WTC11 (cell line): ENCODE data around the gene CFDP1.

Experiments
- ESRRA ChIP-seq: sonication (generic); formaldehyde crosslinking; IDR thresholded peaks from 2 replicates; pipeline ENCODE4 v1.8.1; 2022; ENCODE audit warnings: mild to moderate bottlenecking, missing genetic modification reagents, borderline replicate concordance
- ETV6 ChIP-seq: sonication (generic); formaldehyde crosslinking; IDR thresholded peaks from 2 replicates; pipeline ENCODE4 v1.8.1; 2022; ENCODE audit warnings: mild to moderate bottlenecking, missing genetic modification reagents
- FOXJ3 ChIP-seq: sonication (generic); formaldehyde crosslinking; IDR thresholded peaks from 2 replicates; pipeline ENCODE4 v1.9.0; 2021; ENCODE audit warnings: missing genetic modification reagents, mild to moderate bottlenecking, borderline replicate concordance
- FOXP1 ChIP-seq: sonication (generic); formaldehyde crosslinking; IDR thresholded peaks from 2 replicates; pipeline ENCODE4 v1.8.0; 2022; ENCODE audit warnings: missing genetic modification reagents, mild to moderate bottlenecking, moderate library complexity, borderline replicate concordance
- IRF2 ChIP-seq: sonication (generic); formaldehyde crosslinking; IDR thresholded peaks from 2 replicates; pipeline ENCODE4 v1.8.0; 2022; ENCODE audit warnings: low read depth, missing genetic modification reagents, borderline replicate concordance
- NFYB ChIP-seq: sonication (generic); formaldehyde crosslinking; conservative IDR thresholded peaks from 2 replicates; pipeline ENCODE4 v1.8.0; 2022; ENCODE audit warnings: low read depth, missing genetic modification reagents
- NR2C2 ChIP-seq: sonication (generic); formaldehyde crosslinking; IDR thresholded peaks from 2 replicates; pipeline ENCODE4 v1.8.0; 2022; ENCODE audit warnings: mild to moderate bottlenecking, missing genetic modification reagents
- NR3C1 ChIP-seq: sonication (generic); formaldehyde crosslinking; conservative IDR thresholded peaks from 2 replicates; pipeline ENCODE4 v1.8.1; 2023; ENCODE audit warnings: low read depth, mild to moderate bottlenecking, missing genetic modification reagents
- ZNF232 ChIP-seq: sonication (generic); formaldehyde crosslinking; IDR thresholded peaks from 2 replicates; pipeline ENCODE4 v1.8.0; 2022; ENCODE audit warnings: mild to moderate bottlenecking, missing genetic modification reagents
- TF ChIP-seq, protein P1 (sequence below): fragments of 200-600 bp; IDR thresholded peaks from 2 replicates; pipeline ENCODE4 v1.8.0; 2022; ENCODE audit warnings: antibody characterized with exemption
- TF ChIP-seq, protein P2 (sequence below): sonication (generic); formaldehyde crosslinking; IDR thresholded peaks from 2 replicates; pipeline ENCODE4 v1.8.1; 2022; ENCODE audit warnings: mild to moderate bottlenecking, moderate library complexity, missing genetic modification reagents
- TF ChIP-seq, protein P3 (sequence below): sonication (generic); formaldehyde crosslinking; IDR thresholded peaks from 2 replicates; pipeline ENCODE4 v1.8.1; 2023; ENCODE audit warnings: mild to moderate bottlenecking, missing genetic modification reagents, moderate library complexity

DNA sequence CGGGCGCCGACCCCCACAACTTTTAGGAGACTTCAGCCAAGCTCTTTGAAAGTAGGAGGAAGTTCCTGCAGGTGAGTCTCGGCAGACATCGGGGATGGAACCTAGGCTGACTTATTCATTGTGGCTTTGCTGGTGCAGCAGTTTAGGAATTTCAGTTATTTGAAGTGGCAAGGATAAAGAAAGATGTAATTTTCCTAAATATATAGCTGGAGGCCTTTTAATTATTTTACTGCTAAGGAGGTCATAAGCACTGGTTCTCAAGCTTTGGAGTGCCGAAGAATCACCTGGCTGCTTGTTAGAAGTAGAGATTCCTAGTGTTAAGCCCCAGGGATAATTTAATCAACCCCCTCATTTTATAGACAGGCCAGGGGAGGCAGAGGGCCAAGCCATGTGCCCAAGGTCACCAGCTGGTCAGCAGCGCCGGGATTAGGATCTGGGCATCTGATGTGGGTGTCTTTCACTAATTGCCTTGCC, 152.9 kb downstream of the CFDP1 start:
- TF ChIP-seq, protein P1, sequence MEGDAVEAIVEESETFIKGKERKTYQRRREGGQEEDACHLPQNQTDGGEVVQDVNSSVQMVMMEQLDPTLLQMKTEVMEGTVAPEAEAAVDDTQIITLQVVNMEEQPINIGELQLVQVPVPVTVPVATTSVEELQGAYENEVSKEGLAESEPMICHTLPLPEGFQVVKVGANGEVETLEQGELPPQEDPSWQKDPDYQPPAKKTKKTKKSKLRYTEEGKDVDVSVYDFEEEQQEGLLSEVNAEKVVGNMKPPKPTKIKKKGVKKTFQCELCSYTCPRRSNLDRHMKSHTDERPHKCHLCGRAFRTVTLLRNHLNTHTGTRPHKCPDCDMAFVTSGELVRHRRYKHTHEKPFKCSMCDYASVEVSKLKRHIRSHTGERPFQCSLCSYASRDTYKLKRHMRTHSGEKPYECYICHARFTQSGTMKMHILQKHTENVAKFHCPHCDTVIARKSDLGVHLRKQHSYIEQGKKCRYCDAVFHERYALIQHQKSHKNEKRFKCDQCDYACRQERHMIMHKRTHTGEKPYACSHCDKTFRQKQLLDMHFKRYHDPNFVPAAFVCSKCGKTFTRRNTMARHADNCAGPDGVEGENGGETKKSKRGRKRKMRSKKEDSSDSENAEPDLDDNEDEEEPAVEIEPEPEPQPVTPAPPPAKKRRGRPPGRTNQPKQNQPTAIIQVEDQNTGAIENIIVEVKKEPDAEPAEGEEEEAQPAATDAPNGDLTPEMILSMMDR, result no peak
- no peak for TF ChIP-seq ZNF232 (CRISPR knock-in tag)
- TF ChIP-seq, protein P2, sequence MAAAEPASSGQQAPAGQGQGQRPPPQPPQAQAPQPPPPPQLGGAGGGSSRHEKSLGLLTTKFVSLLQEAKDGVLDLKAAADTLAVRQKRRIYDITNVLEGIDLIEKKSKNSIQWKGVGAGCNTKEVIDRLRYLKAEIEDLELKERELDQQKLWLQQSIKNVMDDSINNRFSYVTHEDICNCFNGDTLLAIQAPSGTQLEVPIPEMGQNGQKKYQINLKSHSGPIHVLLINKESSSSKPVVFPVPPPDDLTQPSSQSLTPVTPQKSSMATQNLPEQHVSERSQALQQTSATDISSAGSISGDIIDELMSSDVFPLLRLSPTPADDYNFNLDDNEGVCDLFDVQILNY (CRISPR knock-in tag), result no peak
- TF ChIP-seq IRF2 (CRISPR knock-in tag), result no peak
- no peak for TF ChIP-seq NR2C2 (CRISPR knock-in tag)
- no peak for TF ChIP-seq FOXP1 (CRISPR knock-in tag)
- TF ChIP-seq ETV6 (CRISPR knock-in tag), result no peak
- no peak for TF ChIP-seq NR3C1 (CRISPR knock-in tag)
- TF ChIP-seq NFYB (CRISPR knock-in tag), result no peak
- TF ChIP-seq ESRRA (CRISPR knock-in tag), result no peak
- TF ChIP-seq, protein P3, sequence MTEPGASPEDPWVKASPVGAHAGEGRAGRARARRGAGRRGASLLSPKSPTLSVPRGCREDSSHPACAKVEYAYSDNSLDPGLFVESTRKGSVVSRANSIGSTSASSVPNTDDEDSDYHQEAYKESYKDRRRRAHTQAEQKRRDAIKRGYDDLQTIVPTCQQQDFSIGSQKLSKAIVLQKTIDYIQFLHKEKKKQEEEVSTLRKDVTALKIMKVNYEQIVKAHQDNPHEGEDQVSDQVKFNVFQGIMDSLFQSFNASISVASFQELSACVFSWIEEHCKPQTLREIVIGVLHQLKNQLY (CRISPR knock-in tag), result no peak
- no peak for TF ChIP-seq FOXJ3
